HepG2 (cell line): ENCODE data around the gene AEN. TPM values are rescaled to one million over a fixed set of nuclear protein-coding genes. Genes with fewer than 3 reads are reported as not detected.

Source experiments
- ARID2 ChIP-seq: sonication (generic); formaldehyde crosslinking; IDR thresholded peaks from 2 replicates; pipeline ENCODE4 v1.8.1; 2022; ENCODE audit warnings: mild to moderate bottlenecking, missing genetic modification reagents, borderline replicate concordance
- BRD4 ChIP-seq: sonication (generic); formaldehyde crosslinking; IDR thresholded peaks from 2 replicates; pipeline ENCODE4 v1.4.0; 2020; ENCODE audit warnings: missing genetic modification reagents
- CREM ChIP-seq, 2 experiments: sonication (generic) in 1 of 2; formaldehyde crosslinking in 1 of 2; IDR thresholded peaks; 2 replicates each; pipeline versions ENCODE4 v1.4.0 to v1.6.1; 2016 to 2020; ENCODE audit warnings: antibody characterized with exemption in 1 of 2, mild to moderate bottlenecking in 1 of 2, missing genetic modification reagents in 1 of 2
- HCFC1 ChIP-seq: fragments of 150-350 bp; IDR thresholded peaks from 2 replicates; pipeline ENCODE4 v1.6.1; 2014; ENCODE audit warnings: low read depth, low read length
- JUN ChIP-seq: sonication (generic); formaldehyde crosslinking; IDR thresholded peaks from 2 replicates; pipeline ENCODE4 v1.4.0; 2020; ENCODE audit warnings: mild to moderate bottlenecking, missing genetic modification reagents
- KLF15 ChIP-seq: sonication (generic); formaldehyde crosslinking; IDR thresholded peaks from 2 replicates; pipeline ENCODE4 v1.8.1; 2023; ENCODE audit warnings: borderline replicate concordance, mild to moderate bottlenecking, inconsistent platforms, missing genetic modification reagents, mixed read lengths
- KLF9 ChIP-seq: IDR thresholded peaks from 2 replicates; pipeline ENCODE4 v1.6.1; 2016; ENCODE audit warnings: low read depth
- MEIS2 ChIP-seq: sonication (generic); formaldehyde crosslinking; IDR thresholded peaks from 2 replicates; pipeline ENCODE4 v1.9.0; 2021; ENCODE audit warnings: mild to moderate bottlenecking, missing genetic modification reagents
- NFATC3 ChIP-seq: sonication (generic); formaldehyde crosslinking; IDR thresholded peaks from 2 replicates; pipeline ENCODE4 v1.5.1; 2020; ENCODE audit warnings: mild to moderate bottlenecking, missing genetic modification reagents
- NONO ChIP-seq, 2 experiments: fragments of 450-650 bp in 1 of 2; sonication (generic) in 1 of 2; formaldehyde crosslinking in 1 of 2; IDR thresholded peaks in 1 of 2; conservative IDR thresholded peaks in 1 of 2; 2 replicates each; pipeline versions ENCODE4 v1.6.1 to v1.8.0; 2017 to 2022; ENCODE audit warnings: mild to moderate bottlenecking in 1 of 2, missing genetic modification reagents in 1 of 2, moderate library complexity in 1 of 2
- PLRG1 ChIP-seq: fragments of 450-650 bp; conservative IDR thresholded peaks from 2 replicates; pipeline ENCODE4 v1.6.1; 2016
- RARA ChIP-seq: IDR thresholded peaks from 2 replicates; pipeline ENCODE4 v1.6.1; 2016; ENCODE audit warnings: missing genetic modification reagents, missing compliant biosample characterization
- RFX5 ChIP-seq: IDR thresholded peaks from 2 replicates; pipeline ENCODE4 v1.6.1; 2011; ENCODE audit warnings: low read depth, low read length, improper control_type of control experiment
- SETDB1 ChIP-seq: sonication (generic); formaldehyde crosslinking; IDR thresholded peaks from 2 replicates; pipeline ENCODE4 v1.5.1; 2020; ENCODE audit warnings: missing genetic modification reagents, mild to moderate bottlenecking, borderline replicate concordance
- U2AF2 ChIP-seq: fragments of 200-400 bp; formaldehyde crosslinking; IDR thresholded peaks from 2 replicates; pipeline ENCODE4 v1.6.1; 2017; ENCODE audit warnings: low read depth, mild to moderate bottlenecking, low read length
- ZNF10 ChIP-seq: sonication (generic); formaldehyde crosslinking; IDR thresholded peaks from 2 replicates; pipeline ENCODE4 v1.4.0; 2020; ENCODE audit warnings: mild to moderate bottlenecking, low read depth, missing genetic modification reagents, borderline replicate concordance
- ZNF24 ChIP-seq: fragments of 450-650 bp; IDR thresholded peaks from 2 replicates; pipeline ENCODE4 v1.6.1; 2017; ENCODE audit warnings: antibody characterized with exemption, mild to moderate bottlenecking
- ZNF333 ChIP-seq: sonication (generic); formaldehyde crosslinking; IDR thresholded peaks from 2 replicates; pipeline ENCODE4 v1.4.0; 2020; ENCODE audit warnings: mild to moderate bottlenecking, missing genetic modification reagents, borderline replicate concordance
- ZNF674 ChIP-seq: sonication (generic); formaldehyde crosslinking; IDR thresholded peaks from 2 replicates; pipeline ENCODE4 v1.5.0; 2020; ENCODE audit warnings: low read depth, mild to moderate bottlenecking, missing genetic modification reagents
- ZNF780A ChIP-seq: sonication (generic); formaldehyde crosslinking; IDR thresholded peaks from 2 replicates; pipeline ENCODE4 v1.8.0; 2022; ENCODE audit warnings: mild to moderate bottlenecking, missing genetic modification reagents, moderate library complexity
- ZNF883 ChIP-seq: sonication (generic); formaldehyde crosslinking; IDR thresholded peaks from 2 replicates; pipeline ENCODE4 v1.5.1; 2020; ENCODE audit warnings: mild to moderate bottlenecking, missing genetic modification reagents; ENCODE audit errors: not compliant biosample characterization
- polyA plus RNA-seq, 8 experiments: library from polyadenylated mRNA; depleted of rRNA in 3 of 8; stranded (reverse) in 7 of 8; unstranded in 1 of 8; fragments of >200 nt; fragmentation: Illumina TruSeq in 4 of 8; extraction: Trizol in 4 of 8; gene quantifications; 2 replicates each; pipeline versions ENCODE4 v1.2.1 to v1.2.3, GENCODE V29; 2011 to 2016; ENCODE audit warnings: low read depth in 4 of 8, missing spikeins in 1 of 8, mixed read lengths in 1 of 8; ENCODE audit not compliant: insufficient read depth in 1 of 8
- total RNA-seq, 5 experiments: library from RNA; depleted of rRNA; stranded (reverse); fragments of >200 nt; fragmentation: Illumina TruSeq; extraction: Trizol; gene quantifications; 2 replicates each; pipeline ENCODE4 v1.2.3, GENCODE V29; 2016; ENCODE audit warnings: low read depth in 1 of 5
- TF ChIP-seq, protein P1 (sequence below): IDR thresholded peaks from 2 replicates; pipeline ENCODE4 v1.6.1; 2012; ENCODE audit warnings: low read length, improper control_type of control experiment
- TF ChIP-seq, protein P2 (sequence below): sonication (generic); formaldehyde crosslinking; IDR thresholded peaks from 2 replicates; pipeline ENCODE4 v1.8.0; 2022; ENCODE audit warnings: missing genetic modification reagents, low read depth, mild to moderate bottlenecking, borderline replicate concordance
- TF ChIP-seq, protein P3 (sequence below): sonication (generic); formaldehyde crosslinking; IDR thresholded peaks from 2 replicates; pipeline ENCODE4 v1.8.0; 2022; ENCODE audit warnings: mild to moderate bottlenecking, missing genetic modification reagents

AEN gene
- total and polyA plus RNA-seq, 2 of the 13 experiments (the other 11 are each of a cell fraction or from before 2014, with no cell fraction given): 51.3 to 118 TPM

DNA sequence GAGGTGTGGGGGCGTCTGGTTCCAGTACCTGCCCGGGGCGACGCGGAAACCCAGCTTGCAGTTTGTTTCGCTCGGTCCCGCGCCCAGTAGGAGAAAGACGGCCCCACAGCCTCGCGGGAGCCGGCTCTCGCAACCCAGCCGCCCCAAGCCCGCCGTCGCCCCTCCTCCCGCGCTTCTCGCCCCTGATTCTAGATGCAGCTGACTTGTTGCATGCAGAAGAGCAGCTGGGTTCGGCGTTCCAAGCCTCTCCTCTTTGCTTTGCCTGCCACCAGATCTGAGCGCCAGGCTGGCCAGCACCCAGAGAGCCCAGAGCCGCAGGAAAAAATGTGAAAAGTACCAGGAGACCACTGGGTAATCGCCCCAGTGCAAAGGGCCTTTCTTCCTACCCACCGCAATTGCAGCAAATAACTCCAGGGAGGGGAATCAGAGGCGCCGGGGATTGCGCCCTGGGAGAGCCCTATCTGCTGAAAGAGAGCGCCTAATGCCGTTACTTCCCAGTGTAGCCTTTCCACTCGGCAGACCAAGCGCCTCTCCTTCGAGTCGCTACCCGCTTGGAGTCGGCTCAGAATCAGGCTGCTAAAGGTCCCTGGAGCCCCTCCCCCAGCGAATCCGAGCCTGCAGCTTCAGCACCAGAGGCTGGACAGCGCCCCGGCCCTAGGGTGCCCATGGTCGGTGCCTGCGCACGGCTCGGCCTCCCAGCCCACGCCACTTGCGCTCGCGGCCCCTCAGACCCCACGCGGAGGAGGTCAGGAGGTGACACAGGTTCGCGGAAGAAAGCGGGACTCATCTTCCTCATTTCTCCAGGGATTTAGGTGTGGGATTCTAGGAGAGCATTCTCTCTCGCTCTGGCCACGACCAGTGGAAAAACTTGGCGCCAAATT is 15.7 kb upstream of the AEN start (continued):
- TF ChIP-seq, protein P1, sequence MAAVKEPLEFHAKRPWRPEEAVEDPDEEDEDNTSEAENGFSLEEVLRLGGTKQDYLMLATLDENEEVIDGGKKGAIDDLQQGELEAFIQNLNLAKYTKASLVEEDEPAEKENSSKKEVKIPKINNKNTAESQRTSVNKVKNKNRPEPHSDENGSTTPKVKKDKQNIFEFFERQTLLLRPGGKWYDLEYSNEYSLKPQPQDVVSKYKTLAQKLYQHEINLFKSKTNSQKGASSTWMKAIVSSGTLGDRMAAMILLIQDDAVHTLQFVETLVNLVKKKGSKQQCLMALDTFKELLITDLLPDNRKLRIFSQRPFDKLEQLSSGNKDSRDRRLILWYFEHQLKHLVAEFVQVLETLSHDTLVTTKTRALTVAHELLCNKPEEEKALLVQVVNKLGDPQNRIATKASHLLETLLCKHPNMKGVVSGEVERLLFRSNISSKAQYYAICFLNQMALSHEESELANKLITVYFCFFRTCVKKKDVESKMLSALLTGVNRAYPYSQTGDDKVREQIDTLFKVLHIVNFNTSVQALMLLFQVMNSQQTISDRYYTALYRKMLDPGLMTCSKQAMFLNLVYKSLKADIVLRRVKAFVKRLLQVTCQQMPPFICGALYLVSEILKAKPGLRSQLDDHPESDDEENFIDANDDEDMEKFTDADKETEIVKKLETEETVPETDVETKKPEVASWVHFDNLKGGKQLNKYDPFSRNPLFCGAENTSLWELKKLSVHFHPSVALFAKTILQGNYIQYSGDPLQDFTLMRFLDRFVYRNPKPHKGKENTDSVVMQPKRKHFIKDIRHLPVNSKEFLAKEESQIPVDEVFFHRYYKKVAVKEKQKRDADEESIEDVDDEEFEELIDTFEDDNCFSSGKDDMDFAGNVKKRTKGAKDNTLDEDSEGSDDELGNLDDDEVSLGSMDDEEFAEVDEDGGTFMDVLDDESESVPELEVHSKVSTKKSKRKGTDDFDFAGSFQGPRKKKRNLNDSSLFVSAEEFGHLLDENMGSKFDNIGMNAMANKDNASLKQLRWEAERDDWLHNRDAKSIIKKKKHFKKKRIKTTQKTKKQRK: no peak
- no peak for TF ChIP-seq SETDB1 (CRISPR knock-in tag)
- no peak for TF ChIP-seq ZNF674
- no peak for TF ChIP-seq MEIS2
- TF ChIP-seq ZNF780A: no peak
- TF ChIP-seq BRD4 (CRISPR knock-in tag): no peak
- no peak for TF ChIP-seq ZNF10
- no peak for TF ChIP-seq CREM (IDR thresholded peaks at IDR 0.05)
- no peak for TF ChIP-seq CREM (CRISPR knock-in tag; IDR thresholded peaks at IDR 0.05)
- 0 out of 2 replicates have a peak, but pooled peaks have one; percentile 59 for TF ChIP-seq NFATC3 (CRISPR knock-in tag)
- no peak for TF ChIP-seq U2AF2
- TF ChIP-seq RARA (CRISPR knock-in tag): 0 out of 2 replicates have a peak, but pooled peaks have one; percentile 22
- no peak for TF ChIP-seq PLRG1
- no peak for TF ChIP-seq JUN (CRISPR knock-in tag)
- no peak for TF ChIP-seq KLF9 (CRISPR knock-in tag)
- TF ChIP-seq, protein P2, sequence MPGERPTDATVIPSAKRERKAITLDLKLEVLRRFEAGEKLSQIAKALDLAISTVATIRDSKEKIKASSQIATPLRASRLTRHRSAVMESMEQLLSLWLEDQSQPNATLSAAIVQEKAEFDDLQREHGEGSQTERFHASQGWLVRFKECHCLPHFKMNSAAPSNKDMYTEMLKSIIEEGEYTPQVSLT (CRISPR knock-in tag): no peak
- TF ChIP-seq ARID2: 0 out of 2 replicates have a peak, but pooled peaks have one; percentile 30
- TF ChIP-seq KLF15: 0 out of 2 replicates have a peak, but pooled peaks have one; percentile 60
- TF ChIP-seq, protein P3, sequence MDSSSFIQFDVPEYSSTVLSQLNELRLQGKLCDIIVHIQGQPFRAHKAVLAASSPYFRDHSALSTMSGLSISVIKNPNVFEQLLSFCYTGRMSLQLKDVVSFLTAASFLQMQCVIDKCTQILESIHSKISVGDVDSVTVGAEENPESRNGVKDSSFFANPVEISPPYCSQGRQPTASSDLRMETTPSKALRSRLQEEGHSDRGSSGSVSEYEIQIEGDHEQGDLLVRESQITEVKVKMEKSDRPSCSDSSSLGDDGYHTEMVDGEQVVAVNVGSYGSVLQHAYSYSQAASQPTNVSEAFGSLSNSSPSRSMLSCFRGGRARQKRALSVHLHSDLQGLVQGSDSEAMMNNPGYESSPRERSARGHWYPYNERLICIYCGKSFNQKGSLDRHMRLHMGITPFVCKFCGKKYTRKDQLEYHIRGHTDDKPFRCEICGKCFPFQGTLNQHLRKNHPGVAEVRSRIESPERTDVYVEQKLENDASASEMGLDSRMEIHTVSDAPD (CRISPR knock-in tag): no peak
- no peak for TF ChIP-seq HCFC1
- no peak for TF ChIP-seq NONO (IDR thresholded peaks at IDR 0.05)
- no peak for TF ChIP-seq NONO (CRISPR knock-in tag; conservative IDR thresholded peaks at IDR 0.05)
- peak; percentile 69 for TF ChIP-seq ZNF883 (CRISPR knock-in tag)
- no peak for TF ChIP-seq ZNF24
- no peak for TF ChIP-seq RFX5
- no peak; the same call in 1 of the 2 replicates for TF ChIP-seq ZNF333 (CRISPR knock-in tag)
